Kidney (tissue), 14 donors: ENCODE results near the gene TPST2. TPM values are rescaled to one million over a fixed set of nuclear protein-coding genes. Genes with fewer than 3 reads are reported as not detected.
"Not testable (repeated sequence)": the region's sequence is repeated elsewhere in the genome, so short reads cannot be mapped to it uniquely, and the experiment has no call there.

ENCODE experiments used
- DNase-seq, 5 donors: peaks; one replicate each; pipeline ENCODE4 v3.0.0-alpha.2; 2013 to 2020
- FAIRE-seq: peaks from 2 replicates; lab custom pipeline; 2012; peaks lifted over from hg19 to GRCh38; lab: Jason Lieb, UNC
- H3K27ac ChIP-seq, 2 donors: one replicate each; pipeline ENCODE4 v1.7.0; 2013; ENCODE audit warnings: low read depth in 2 of 2, low read length in 2 of 2, inconsistent platforms in 1 of 2
- H3K27me3 ChIP-seq: one replicate; pipeline ENCODE4 v1.7.1; 2013; ENCODE audit warnings: low read length, inconsistent platforms; ENCODE audit not compliant: control insufficient read depth, insufficient read depth
- H3K36me3 ChIP-seq, 3 donors: one replicate each; pipeline versions ENCODE4 v1.7.0 to v1.7.1; 2013; ENCODE audit warnings: low read length in 3 of 3, control low read depth in 1 of 3, inconsistent platforms in 1 of 3; ENCODE audit not compliant: insufficient read depth in 3 of 3, control insufficient read depth in 2 of 3
- H3K4me1 ChIP-seq, 3 donors: one replicate each; pipeline versions ENCODE4 v1.7.0 to v1.7.1; 2013; ENCODE audit warnings: low read length in 3 of 3, inconsistent platforms in 1 of 3, low read depth in 1 of 3; ENCODE audit not compliant: control insufficient read depth in 2 of 3, insufficient read depth in 2 of 3
- H3K4me3 ChIP-seq, 3 donors: one replicate each; pipeline versions ENCODE4 v1.7.0 to v1.8.1; 2013; ENCODE audit warnings: low read length in 3 of 3, control low read depth in 1 of 3, inconsistent platforms in 1 of 3
- H3K9ac ChIP-seq, 3 donors: one replicate each; pipeline versions ENCODE4 v1.7.0 to v1.7.1; 2013; ENCODE audit warnings: low read length in 3 of 3, control low read depth in 1 of 3, inconsistent platforms in 1 of 3
- H3K9me3 ChIP-seq, 3 donors: one replicate each; pipeline versions ENCODE4 v1.7.0 to v1.7.1; 2013; ENCODE audit warnings: low read length in 3 of 3, control low read depth in 1 of 3, inconsistent platforms in 1 of 3; ENCODE audit not compliant: control insufficient read depth in 2 of 3, insufficient read depth in 1 of 3
- intact Hi-C: fragments of 100-400 bp; cut with DNase I; formaldehyde crosslinking; loops from one replicate; pipeline ENCODE4 v1.11.1; 2022
- polyA plus RNA-seq: library from polyadenylated mRNA; stranded (reverse); fragments of 350-450 nt; fragmentation: Illumina TruSeq; extraction: RNeasy Lipid Tissue Mini Kit (QIAGEN cat#74804); gene quantifications from one replicate; pipeline ENCODE4 v1.2.3, GENCODE V29; 2014; ENCODE audit warnings: low read depth, low replicate concordance; ENCODE audit not compliant: insufficient read depth
- total RNA-seq: library from RNA; stranded (reverse); fragmentation: NEBNext Ultra II Directional; extraction: Animal tissue kit (Norgen Biotek cat#: 25700); gene quantifications from one replicate; pipeline ENCODE4 v1.2.1, GENCODE V29; 2021
- TF ChIP-seq, protein P1 (sequence below): IDR thresholded peaks from 3 replicates; pipeline ENCODE4 v1.5.1; 2012; ENCODE audit warnings: mild to moderate bottlenecking, moderate library complexity, borderline replicate concordance; ENCODE audit not compliant: insufficient read depth; ENCODE audit errors: extremely low read depth
- donor health status: control.
- donor health status: control.
- donor health status: control.
- donor health status: control.
- donor health status: control.
- donor health status: DM: yes; HTN: yes; CAD: no.
- donor health status: Normal renal cell carcinoma (clear cell type).

The TPST2 gene
- total and polyA plus RNA-seq, 2 donors from 2014 or later, result 40.3 to 48.7 TPM

- no peak for FAIRE-seq
- TF ChIP-seq, protein P1, sequence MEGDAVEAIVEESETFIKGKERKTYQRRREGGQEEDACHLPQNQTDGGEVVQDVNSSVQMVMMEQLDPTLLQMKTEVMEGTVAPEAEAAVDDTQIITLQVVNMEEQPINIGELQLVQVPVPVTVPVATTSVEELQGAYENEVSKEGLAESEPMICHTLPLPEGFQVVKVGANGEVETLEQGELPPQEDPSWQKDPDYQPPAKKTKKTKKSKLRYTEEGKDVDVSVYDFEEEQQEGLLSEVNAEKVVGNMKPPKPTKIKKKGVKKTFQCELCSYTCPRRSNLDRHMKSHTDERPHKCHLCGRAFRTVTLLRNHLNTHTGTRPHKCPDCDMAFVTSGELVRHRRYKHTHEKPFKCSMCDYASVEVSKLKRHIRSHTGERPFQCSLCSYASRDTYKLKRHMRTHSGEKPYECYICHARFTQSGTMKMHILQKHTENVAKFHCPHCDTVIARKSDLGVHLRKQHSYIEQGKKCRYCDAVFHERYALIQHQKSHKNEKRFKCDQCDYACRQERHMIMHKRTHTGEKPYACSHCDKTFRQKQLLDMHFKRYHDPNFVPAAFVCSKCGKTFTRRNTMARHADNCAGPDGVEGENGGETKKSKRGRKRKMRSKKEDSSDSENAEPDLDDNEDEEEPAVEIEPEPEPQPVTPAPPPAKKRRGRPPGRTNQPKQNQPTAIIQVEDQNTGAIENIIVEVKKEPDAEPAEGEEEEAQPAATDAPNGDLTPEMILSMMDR, result no peak
- Histone ChIP-seq H3K27ac (no peak overlapping the region), H3K9ac (no peak overlapping the region), H3K9me3 (no peaks in the 10 kb centered on the region), H3K4me1 (no peaks in the 10 kb centered on the region), H3K27me3 (no peaks in the 10 kb centered on the region), H3K4me3 (no peak overlapping the region), H3K36me3 (peaks cover 0 to 8% (median 3%) of the 10 kb centered on the region in 3 donors)
- intact Hi-C loops, result no loop called here
- DNase-seq, result no peak
These were observed 55.6 kb downstream of the TPST2 start for GRCh38 chr22:26534171-26534855.

DNA sequence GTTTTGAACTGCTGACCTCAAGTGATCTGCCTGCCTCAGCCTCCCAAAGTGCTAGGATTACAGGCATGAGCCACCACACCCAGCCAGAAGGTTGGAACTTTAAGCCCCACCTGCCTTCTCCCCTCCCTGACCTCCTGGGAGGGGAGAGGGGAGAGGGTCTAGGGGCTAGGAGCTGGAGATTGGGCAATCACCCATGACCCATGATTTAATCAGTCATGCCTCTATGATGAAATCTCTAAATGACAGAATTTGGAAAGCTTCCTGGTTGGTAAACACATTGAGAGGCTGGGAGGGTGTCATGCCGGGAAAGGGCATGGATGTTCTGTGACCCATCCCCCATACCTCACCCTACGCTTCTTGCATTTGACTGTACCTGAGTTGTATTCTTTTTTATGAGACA, 60.6 kb downstream of the TPST2 start:
- TF ChIP-seq, protein P1, result no peak
- H3K27ac ChIP-seq, result no peak overlapping the region
- H3K4me1 ChIP-seq, result peaks cover 0 to 5% (median 0%) of the 10 kb centered on the region in 3 donors
- H3K4me3 ChIP-seq, result no peak overlapping the region
- no peak overlapping the region for H3K9ac ChIP-seq
- no peak for FAIRE-seq
- peaks cover 0 to 3% (median 0%) of the 10 kb centered on the region in 3 donors for H3K36me3 ChIP-seq
- no peaks in the 10 kb centered on the region for H3K27me3 ChIP-seq
- intact Hi-C loops, result no loop called here
- no peaks in the 10 kb centered on the region for H3K9me3 ChIP-seq
- DNase-seq, result no peak

- H3K9me3 ChIP-seq, H3K27me3 ChIP-seq, H3K4me1 ChIP-seq, H3K36me3 ChIP-seq, H3K9ac ChIP-seq, H3K4me3 ChIP-seq, FAIRE-seq, H3K27ac ChIP-seq, intact Hi-C loops, DNase-seq: not testable (repeated sequence)
These were observed 61.4 kb downstream of the TPST2 start for GRCh38 chr22:26528518-26528917.

GRCh38 chr22:26527574-26528465, 62.1 kb downstream of the TPST2 start:
- intact Hi-C loops, result no loop called here
- no peak for FAIRE-seq
- H3K27ac ChIP-seq, result no peak overlapping the region

More at GRCh38 chr22:26527574-26528465, 62.1 kb downstream of the TPST2 start:
- H3K4me1 ChIP-seq, result peaks cover 0 to 5% (median 0%) of the 10 kb centered on the region in 3 donors
- H3K9me3 ChIP-seq, result no peaks in the 10 kb centered on the region
- no peak overlapping the region for H3K4me3 ChIP-seq
- no peak for DNase-seq
- H3K36me3 ChIP-seq, result peaks cover 0 to 3% (median 0%) of the 10 kb centered on the region in 3 donors
- TF ChIP-seq, protein P1, result no peak
- H3K27me3 ChIP-seq, result no peaks in the 10 kb centered on the region
- no peak overlapping the region for H3K9ac ChIP-seq
